PC-3 (cell line): ENCODE results near the gene TNIP1.

Source experiments
- EZH2 ChIP-seq: fragments of 300-600 bp; sonication (generic); IDR thresholded peaks from one replicate; pipeline ENCODE4 v1.6.1; 2017; ENCODE audit warnings: antibody characterized with exemption, mild to moderate bottlenecking, low read length; ENCODE audit not compliant: unreplicated experiment
- EZH2phosphoT487 ChIP-seq: fragments of 300-600 bp; sonication (generic); IDR thresholded peaks from 2 replicates; pipeline ENCODE4 v1.6.1; 2018; ENCODE audit warnings: mild to moderate bottlenecking, antibody characterized with exemption, low read length, borderline replicate concordance
- TF ChIP-seq, protein P1 (sequence below): fragments of 300-600 bp; sonication (generic); conservative IDR thresholded peaks from 2 replicates; pipeline ENCODE4 v1.5.1; 2017; ENCODE audit warnings: antibody characterized with exemption, low read depth, mild to moderate bottlenecking, low read length

DNA sequence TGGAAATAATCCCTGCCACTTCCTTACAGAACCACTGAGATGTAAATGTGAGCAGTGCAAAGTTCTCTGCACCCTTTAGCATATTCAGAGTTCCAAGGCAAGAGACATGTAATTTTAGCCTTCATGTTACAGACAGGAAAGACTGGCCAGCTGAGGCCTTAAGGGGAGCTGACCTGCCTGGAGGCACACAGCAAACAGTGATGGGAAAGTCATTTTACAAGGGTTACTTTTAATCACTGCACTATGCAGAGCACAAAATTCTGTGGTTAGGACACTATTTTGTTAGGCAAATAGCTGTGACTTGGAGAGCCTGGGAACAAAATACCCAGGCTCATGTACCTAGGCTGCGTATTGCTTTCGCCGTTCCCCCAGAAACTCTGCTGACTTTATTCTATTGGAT, 30.2 kb upstream of the TNIP1 start:
- TF ChIP-seq, protein P1, sequence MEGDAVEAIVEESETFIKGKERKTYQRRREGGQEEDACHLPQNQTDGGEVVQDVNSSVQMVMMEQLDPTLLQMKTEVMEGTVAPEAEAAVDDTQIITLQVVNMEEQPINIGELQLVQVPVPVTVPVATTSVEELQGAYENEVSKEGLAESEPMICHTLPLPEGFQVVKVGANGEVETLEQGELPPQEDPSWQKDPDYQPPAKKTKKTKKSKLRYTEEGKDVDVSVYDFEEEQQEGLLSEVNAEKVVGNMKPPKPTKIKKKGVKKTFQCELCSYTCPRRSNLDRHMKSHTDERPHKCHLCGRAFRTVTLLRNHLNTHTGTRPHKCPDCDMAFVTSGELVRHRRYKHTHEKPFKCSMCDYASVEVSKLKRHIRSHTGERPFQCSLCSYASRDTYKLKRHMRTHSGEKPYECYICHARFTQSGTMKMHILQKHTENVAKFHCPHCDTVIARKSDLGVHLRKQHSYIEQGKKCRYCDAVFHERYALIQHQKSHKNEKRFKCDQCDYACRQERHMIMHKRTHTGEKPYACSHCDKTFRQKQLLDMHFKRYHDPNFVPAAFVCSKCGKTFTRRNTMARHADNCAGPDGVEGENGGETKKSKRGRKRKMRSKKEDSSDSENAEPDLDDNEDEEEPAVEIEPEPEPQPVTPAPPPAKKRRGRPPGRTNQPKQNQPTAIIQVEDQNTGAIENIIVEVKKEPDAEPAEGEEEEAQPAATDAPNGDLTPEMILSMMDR = no peak
- TF ChIP-seq EZH2 = no peak
- TF ChIP-seq EZH2phosphoT487 = no peak
